GM12801 (cell line): ENCODE data around the gene FXYD6.

Experiments
- CTCF ChIP-seq: IDR thresholded peaks from one replicate; pipeline ENCODE4 v1.5.1; 2011; ENCODE audit warnings: control low read depth; ENCODE audit not compliant: insufficient read length; ENCODE audit errors: extremely low read depth

FXYD6 gene

GRCh38 chr11:117902001-117902845 is 25.8 kb upstream of the FXYD6 start:
- TF ChIP-seq CTCF: no peak

GRCh38 chr11:117901601-117902000 is 25.1 kb upstream of the FXYD6 start:
- TF ChIP-seq CTCF: no peak

DNA sequence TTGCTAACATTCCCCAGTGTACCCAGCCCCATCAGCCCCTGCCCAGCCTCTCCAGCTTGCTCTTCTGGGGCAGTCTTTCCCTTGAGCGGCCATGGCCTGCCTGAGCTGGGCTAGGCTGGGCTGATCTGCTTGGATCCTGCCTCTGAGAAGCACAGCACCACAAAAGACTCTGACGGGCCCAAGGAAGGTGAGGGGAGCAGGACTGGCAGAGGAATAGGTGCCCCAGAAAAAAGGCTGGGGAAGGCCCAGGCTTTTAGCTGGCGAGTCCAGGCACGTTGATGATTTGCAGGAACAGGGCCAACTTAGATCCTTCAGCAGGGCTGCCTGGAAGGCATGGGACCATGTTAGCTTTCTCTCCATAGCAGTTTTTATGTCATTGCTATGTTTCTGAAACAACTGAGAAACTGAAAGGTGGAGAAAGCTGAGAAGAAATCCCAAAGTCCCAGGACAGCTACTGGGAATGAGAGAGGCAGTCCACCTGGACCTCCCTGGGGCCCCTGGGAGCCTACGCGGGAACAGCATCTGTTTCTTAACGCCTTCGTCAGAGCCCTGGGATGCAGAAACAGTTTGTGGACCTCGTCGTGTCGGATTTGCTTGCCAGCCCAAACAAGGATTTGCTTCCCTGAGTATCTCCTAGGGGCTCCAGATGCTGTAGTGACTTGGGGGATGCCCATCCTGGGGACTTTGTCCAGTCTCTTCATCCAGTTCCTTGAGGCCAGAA is 24.4 kb upstream of the FXYD6 start:
- no peak for TF ChIP-seq CTCF

- TF ChIP-seq CTCF: no peak
Observed at GRCh38 chr11:117900121-117900648, 23.7 kb upstream of the FXYD6 start.

DNA sequence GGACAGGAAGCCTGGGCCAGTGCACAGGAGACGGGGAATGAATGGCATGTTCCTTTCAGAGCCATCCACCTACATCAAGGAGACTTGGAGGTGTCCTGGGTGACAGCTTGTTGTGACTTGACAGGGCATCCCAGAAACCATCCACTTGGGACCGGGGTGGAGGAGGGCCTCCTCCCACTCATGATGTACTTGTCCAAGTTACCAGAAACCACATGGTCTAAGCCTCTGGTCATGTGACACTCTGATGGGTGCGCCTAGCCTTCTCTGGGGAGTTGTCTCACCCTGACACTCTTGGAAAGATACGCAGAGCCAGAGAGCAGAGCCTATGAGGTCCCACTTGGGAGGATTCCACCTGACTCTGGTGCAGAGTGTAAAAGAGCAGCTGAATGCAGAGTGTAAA is 21.6 kb upstream of the FXYD6 start:
- no peak for TF ChIP-seq CTCF

- no peak for TF ChIP-seq CTCF
Observed at GRCh38 chr11:117892651-117893050, 16.2 kb upstream of the FXYD6 start.

DNA sequence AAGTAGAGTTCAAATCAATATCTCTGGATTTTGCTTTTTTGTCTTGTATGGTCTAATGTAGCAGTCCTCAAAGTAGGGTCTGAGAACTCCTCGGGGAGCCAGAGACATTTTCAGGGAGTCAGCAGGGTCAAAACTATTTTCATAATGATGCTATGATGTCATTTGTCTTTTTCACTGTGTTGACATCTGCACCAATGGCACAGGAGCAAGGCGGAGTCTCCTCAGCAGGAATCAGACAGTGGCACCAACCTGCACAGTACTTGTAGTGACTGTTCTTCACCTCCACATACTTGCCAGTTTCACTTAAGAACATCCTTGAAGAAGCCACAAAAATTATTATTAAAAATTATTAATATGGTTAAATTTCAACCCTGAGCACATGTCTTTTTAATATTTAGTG is 14.9 kb upstream of the FXYD6 start:
- TF ChIP-seq CTCF: no peak
